ENCODE data around the gene TSPAN2. TPM values are rescaled to one million over a fixed set of nuclear protein-coding genes. Genes with fewer than 3 reads are reported as not detected.

TSPAN2 gene
- total RNA-seq, 2 donors from 2014 or later: 2.6 to 4.0 TPM

GRCh38 chr1:115074839-115075534 lies 14.3 kb downstream of the TSPAN2 start:
- H3K27ac ChIP-seq: no peak overlapping the region
- peaks cover 6% of the 10 kb centered on the region for H3K4me1 ChIP-seq
- intact Hi-C loops (cut with DNase I): no loop called here
- no peak for TF ChIP-seq POLR2A (IDR thresholded peaks at IDR 0.05)
- TF ChIP-seq CTCF (IDR thresholded peaks at IDR 0.05): no peak
- no peaks in the 10 kb centered on the region for H3K27me3 ChIP-seq
- DNase-seq (no peak), ATAC-seq (no peak)
- 58 to 69% methylated on average over 8 to 11 of the region's 11 CpGs for WGBS, 2 donors
- no peaks in the 10 kb centered on the region for H3K9me3 ChIP-seq
- no peaks in the 10 kb centered on the region for H3K36me3 ChIP-seq (replicated peaks in 1 of 2; ENCODE audit: insufficient read depth in 1 of 2, low read depth in 2 of 2)
- H3K4me3 ChIP-seq: no peak overlapping the region

- TF ChIP-seq CTCF (IDR thresholded peaks at IDR 0.05) (no peak), POLR2A (IDR thresholded peaks at IDR 0.05) (no peak)
- Histone ChIP-seq H3K27me3 (no peaks in the 10 kb centered on the region), H3K9me3 (no peaks in the 10 kb centered on the region), H3K4me3 (no peak overlapping the region), H3K27ac (no peak overlapping the region), H3K4me1 (peaks cover 19% of the 10 kb centered on the region), H3K36me3 (replicated peaks in 1 of 2; ENCODE audit: insufficient read depth in 1 of 2, low read depth in 2 of 2) (no peaks in the 10 kb centered on the region)
- WGBS, 2 donors: 54 to 57% methylated on average over 10 of the region's 10 CpGs
- ATAC-seq (no peak), DNase-seq (no peak)
- intact Hi-C loops (cut with DNase I): no loop called here
These were observed 15.8 kb downstream of the TSPAN2 start for GRCh38 chr1:115073298-115074087.

GRCh38 chr1:115071012-115071664 lies 18.2 kb downstream of the TSPAN2 start:
- H3K27me3 ChIP-seq: no peaks in the 10 kb centered on the region
- WGBS, 2 donors: 81 to 83% methylated on average over 6 of the region's 6 CpGs
- no peaks in the 10 kb centered on the region for H3K9me3 ChIP-seq
- TF ChIP-seq CTCF (IDR thresholded peaks at IDR 0.05) (no peak), POLR2A (IDR thresholded peaks at IDR 0.05) (no peak)
- H3K27ac ChIP-seq: no peak overlapping the region
- no peaks in the 10 kb centered on the region for H3K36me3 ChIP-seq (replicated peaks in 1 of 2; ENCODE audit: insufficient read depth in 1 of 2, low read depth in 2 of 2)
- H3K4me3 ChIP-seq: no peak overlapping the region
- H3K4me1 ChIP-seq: peaks cover 25% of the 10 kb centered on the region
- intact Hi-C loops (cut with DNase I): no loop called here
- ATAC-seq: no peak
- DNase-seq: no peak

- Histone ChIP-seq H3K36me3 (replicated peaks in 1 of 2; ENCODE audit: insufficient read depth in 1 of 2, low read depth in 2 of 2) (no peaks in the 10 kb centered on the region), H3K9me3 (no peaks in the 10 kb centered on the region), H3K27me3 (no peaks in the 10 kb centered on the region), H3K4me1 (peaks cover 25% of the 10 kb centered on the region), H3K4me3 (no peak overlapping the region), H3K27ac (peak overlapping the region in 3 of 4 donors; percentile 39 to 65 (median 60))
- peak; percentile 74 for ATAC-seq
- WGBS, 2 donors: 47 to 59% methylated on average over 7 of the region's 7 CpGs
- intact Hi-C loops (cut with DNase I): no loop called here
- no peak for TF ChIP-seq CTCF (IDR thresholded peaks at IDR 0.05)
- no peak for TF ChIP-seq POLR2A (IDR thresholded peaks at IDR 0.05)
- DNase-seq: no peak
These were observed 19.5 kb downstream of the TSPAN2 start for GRCh38 chr1:115069659-115070308.

Data from body of pancreas (tissue), 4 donors.